Astrocyte of the hippocampus (primary cell): ENCODE measurements around the gene KRT85.
A peak's percentile ranks its signal among the peaks of the same experiment; 100 is the strongest.

Experiments
- DNase-seq: peaks from one replicate; pipeline ENCODE4 v3.0.0; 2011; ENCODE audit warnings: low read depth, low spot score

KRT85 gene

DNA sequence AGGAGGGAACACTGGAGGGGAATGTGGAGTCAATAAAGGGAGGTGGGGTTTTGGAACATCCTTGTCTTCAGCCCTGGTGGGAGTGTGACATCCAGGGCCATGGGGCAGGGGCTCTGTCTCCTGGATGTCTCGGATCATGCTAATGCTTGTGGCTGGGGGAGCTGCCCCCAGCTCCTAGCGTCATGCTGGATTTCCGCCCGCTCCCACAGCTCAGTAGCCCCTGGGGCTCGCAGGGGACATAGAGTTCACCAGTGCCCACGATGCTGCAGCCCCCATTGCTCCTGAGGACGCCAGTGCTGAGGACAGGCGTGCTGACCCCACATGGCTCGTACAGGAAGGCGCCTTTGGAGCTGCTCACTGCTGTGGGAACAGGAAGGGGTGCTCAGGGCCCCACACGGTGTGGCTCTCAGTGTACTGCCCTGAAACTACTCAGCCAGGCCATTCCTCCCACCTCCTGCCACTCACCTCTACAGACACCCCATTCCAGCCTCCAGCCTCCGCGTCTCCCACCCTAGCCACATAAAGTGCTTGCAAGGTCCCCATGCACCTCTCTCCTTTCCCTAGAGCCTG lies 27.6 kb upstream of the KRT85 start:
- no peak for DNase-seq

DNA sequence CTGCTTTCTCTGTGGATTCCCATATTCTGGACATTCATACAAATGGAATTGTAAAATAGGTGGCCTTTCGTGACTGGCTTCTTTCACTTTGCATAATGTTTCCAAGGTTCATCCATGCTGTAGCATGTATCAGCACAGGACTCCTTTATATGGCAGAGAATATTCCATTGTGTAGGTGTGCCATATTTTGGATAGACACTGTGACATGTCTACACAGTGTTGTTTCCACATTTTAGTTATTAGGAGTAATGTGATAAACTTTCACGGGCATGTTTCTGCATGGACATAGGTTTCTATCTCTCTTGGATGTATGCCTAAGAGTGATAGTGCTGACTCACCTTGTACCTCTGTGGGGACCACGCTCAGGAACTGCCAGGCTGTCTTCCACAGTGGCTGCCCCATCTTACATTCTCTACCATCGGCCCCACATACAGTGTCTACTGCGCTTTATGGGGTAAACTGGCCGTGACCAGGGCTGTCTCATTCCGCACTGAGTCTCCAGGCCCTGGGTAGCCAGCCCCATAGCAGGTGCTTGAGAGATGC lies 25.3 kb upstream of the KRT85 start:
- DNase-seq: no peak

DNA sequence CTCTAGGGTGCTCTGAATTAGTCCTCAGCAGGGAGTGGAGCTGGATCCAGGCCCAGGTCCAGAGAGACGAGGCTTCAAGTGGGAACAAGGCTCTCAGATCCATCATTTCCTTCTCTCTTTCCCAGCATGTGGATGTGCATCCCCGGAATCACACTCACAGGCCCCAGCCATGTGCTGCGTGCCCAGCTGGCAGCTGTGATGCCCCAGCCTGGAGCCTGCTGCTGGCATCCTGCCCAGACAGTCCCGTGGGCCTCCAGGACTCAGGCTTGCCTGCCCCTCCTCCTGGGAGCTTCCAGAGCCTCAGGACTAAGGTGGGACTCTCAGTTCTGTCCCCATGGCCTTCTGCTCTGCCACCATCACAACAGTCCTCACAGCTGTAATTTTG lies 24.3 kb upstream of the KRT85 start:
- peak; percentile 67 for DNase-seq

DNA sequence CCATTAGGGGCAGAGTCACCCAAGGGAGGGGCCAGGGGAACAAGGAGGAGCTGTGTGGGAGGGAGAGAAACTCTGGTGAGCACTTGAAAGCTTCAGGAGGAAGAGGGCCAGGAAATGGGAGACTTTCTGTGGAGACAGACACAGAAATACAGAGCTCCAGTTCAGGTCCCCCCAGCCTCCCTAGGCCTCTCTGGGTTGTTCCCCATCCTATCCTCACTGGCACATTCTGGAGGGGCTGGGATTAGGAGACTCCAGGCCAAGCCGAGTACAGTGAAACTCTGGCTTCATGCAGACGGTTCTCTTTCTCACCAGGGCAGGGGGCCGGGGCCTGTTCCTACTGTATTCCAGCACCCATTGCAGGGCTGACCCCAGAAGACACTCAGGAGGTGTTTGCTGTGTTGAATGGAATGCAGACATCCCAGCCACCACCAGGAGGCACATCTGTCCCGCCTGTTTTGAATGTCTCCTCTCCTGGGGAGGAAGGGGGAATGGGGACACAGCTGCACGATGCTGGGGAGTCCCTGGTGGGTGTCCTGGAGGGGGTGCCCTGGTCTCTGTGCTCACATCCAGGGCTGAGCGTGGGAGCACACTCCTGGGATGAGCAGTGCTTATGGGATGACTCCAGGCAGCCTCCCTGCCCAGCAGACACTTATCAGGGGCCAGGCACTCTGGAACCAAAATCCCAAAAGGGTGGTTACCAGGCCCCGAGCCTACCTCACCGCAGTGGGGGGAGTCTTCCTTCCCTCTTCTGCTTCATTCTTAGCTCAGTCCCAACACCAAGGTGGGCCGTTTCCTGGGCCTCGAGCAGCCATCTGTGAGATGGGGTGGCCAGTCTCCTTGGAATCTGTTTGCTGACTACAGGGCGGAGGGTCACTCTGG lies 23.7 kb upstream of the KRT85 start:
- DNase-seq: peak; percentile 36

DNA sequence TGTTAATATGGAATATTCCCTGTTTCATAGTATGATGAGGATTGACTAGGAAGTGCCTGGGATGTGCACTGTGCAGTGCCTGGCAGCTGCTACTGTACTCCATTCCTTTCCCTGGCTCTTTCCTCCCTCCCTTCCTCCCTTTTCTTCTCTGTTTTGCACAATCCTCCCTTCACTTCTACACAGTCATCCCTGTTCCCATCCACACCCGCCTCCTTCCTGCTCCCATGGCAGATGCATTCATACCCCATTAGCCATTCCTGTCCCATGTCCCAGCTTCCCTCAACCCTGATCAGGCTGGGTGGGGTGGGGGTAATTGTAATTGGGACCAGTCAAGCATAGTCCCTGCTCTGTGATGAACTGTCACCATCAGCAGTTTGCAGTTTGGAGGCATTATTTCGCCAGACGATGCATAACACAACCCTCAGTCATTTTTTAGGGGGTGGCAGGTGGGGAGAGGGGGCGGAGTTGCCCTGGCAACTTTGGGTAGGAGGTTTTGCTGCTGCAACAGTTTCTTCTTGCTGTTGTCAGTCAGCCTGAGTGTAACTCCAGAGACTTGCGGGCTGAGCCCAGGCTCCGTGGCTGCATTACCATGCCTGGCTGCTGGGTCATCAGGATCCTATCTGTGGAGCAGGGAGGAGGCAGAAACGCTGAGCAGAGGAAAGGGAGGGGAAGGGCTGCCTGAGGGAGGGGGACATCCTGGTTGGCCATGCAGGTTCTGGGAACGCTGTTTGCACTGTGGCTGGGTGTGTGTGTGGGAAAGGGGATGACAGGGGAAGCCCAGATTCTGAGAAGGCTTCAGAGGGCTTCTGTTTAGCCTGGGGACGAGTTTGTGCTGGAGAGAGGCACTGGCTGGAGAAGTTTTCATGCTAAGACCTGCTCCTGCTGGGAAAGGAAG lies 22.3 kb upstream of the KRT85 start:
- peak; percentile 33 for DNase-seq

DNA sequence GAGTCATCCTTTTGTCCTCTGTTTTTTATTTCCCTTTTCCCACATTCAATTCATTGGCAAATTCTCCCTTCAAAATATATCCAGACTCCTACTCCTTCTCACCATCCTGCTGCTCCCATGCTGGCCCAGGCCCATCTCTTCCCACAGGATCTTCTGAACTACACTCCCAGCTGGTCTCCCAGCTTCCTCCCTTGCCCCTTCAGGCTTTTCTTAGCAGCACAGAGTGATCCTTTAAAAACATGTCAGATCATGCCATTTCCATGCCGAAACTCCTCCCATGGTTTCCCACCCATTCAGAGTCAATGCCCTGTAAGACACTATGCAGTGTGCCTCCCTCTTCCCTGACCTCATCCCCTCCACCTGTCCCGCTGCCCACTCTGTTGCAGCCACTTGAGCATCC lies 20.6 kb upstream of the KRT85 start:
- no peak for DNase-seq

DNA sequence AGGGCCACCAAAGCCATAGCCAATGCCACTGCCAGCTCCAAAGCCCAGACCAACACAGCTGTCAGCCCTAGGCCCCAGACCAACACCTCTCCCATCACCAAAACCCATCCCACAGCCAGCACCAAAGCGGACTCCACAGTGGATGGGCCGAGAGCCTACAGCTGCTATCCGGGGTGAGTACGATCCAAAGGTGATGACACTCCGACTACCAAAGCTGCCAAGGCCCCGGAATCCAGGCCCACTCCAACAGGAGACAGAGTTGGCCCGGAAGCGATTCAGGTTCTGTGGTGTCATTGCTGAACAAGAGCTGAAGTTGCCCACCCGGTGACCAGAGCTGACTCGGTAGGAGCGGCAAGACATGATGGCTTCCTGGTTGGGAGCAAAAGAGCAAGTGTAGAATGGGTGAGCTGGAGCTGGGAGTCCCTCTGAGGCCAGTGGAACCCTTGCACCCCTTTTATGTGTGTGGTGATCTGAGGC lies 18.0 kb upstream of the KRT85 start, which contains the start of gene KRT84:
Gene KRT84, minus strand, starts transcription at position 427 of the 477 bp plus-strand sequence. Its CDS starts 67 bp downstream, at position 360.
- DNase-seq: no peak

DNA sequence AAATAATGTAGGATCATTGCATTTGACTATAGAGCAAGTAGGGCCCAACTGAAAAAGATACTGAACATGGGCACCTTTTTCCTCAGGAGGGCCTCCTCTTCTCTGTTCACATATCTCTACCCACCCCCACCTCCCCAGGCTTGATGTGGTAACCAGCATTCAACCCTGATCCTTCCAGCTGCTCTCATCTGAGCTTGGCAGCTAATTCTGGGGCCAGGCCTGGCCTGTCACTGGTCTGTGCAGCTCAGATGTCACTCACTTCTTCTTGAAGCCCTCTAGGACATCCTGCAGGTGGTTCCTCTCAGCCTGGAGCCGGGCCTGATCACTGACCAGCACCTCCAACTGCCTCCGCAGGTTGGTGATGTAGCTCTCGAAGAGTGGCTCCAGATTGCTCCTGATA lies 16.1 kb upstream of the KRT85 start:
- no peak for DNase-seq

DNA sequence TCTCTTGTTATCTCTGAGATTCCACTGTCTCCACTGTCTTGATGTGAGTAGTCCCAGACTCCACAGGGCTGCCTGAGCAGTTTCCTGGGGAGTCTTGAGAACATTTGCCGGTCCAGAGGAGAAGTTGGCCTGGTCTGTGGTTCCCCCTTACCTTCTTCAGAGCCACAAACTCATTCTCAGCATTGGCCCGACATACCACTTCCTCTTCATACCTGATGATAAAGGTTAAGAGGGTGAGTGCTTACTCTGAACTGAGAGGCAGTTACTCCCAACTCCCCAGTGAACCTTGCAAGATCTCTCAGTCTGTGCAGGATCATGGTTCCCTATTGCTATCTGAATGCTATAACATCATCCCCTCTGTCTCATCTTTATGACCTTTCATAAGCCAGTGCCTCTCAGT lies 15.6 kb upstream of the KRT85 start:
- DNase-seq: no peak

DNA sequence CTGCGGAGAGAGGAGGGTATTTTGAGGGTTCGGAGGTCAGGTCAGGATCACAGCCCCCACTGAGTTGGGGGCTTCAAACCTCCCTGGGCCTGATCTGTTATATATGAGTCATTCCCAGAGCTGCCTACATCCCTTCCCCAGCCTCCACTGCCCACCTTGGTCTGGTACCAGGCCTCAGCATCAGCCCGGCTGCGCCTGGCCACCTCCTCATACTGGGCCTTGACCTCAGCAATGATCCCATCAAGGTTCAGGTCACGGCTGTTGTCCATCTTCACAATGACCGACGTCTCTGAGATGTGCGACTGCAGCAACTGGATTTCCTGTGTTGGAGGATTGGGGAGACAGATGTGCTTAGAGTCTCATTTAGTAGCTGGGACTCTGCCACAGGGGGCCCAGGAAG lies 13.9 kb upstream of the KRT85 start:
- DNase-seq: no peak

DNA sequence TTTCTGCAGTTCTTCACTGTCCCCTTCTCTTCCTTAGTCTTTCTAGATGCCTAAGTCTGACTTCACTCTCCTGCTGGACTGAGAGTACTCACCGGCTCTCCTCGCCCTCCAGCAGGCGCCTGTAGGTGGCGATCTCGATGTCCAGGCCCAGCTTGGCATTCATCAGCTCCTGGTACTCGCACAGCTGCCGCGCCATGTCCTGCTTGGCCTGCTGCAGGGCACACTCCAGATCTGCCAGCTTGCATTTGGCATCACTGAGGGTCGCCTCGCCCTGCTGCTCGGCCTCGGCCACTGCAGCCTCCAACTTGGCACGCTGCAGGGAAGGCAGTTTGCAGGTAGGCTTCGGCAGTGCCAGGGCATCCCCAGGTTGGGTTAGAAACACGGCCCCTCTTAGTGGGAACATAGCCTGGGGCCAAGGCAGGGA lies 13.0 kb upstream of the KRT85 start:
- peak; percentile 49 for DNase-seq

DNA sequence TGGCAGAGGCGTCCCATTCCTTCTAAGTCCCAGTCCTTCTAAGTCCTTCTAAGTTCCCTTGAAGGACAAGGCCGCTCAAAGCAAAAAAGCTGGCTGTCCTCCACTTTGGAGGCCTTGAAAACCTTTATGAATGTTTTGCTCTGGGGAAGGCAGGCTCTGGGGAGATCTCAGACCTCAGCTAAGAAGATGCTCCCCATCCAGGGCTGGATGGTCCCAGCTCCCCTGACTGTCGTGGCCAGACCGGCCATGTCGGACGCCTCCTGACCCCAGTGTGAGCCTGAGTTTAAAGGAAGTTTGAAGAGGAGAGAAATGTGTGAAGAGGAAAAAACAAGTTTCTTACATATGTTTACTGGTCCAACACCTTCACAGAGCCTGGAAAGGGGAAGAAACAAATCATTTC lies 12.3 kb upstream of the KRT85 start:
- DNase-seq: no peak

DNA sequence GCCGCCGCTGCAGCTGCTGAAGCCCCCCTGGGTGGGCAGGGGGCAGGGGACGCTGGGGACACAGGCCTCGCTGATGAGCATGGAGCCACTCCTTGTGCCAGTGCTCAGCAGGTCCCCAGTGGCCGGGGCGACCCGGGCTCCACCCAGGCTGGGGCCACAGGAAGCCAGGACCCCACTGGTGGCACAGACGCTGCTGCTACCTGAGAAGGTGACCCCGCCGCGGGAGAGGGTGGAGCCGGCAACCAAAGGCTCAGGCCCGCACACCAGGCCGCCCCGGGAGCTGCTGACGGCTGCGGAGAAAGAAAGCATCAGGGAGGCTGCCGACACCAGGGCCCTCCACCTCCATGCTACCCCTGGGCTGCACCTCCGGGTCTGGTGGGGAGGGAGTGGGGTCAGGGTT lies 10.8 kb upstream of the KRT85 start:
- no peak for DNase-seq

DNA sequence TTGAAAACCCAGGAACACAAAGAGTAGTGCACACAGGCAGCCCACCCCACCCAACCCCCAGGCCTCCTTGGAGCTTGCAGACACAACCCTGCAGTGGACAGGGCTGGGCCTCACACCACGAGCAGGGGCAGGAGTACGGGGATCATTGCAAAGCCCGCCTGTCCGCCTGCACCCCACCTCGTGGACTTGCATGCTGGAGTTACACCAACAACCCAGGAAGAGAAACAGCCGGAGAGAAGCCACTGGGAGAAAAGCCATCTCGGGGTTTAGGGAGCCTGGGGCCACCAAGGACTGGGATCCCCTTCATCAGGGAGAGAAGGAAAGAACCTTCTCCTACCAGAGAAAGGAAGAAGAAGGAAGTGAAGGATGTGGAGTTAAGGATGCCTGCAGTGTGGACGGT lies 10.0 kb upstream of the KRT85 start:
- no peak for DNase-seq

DNA sequence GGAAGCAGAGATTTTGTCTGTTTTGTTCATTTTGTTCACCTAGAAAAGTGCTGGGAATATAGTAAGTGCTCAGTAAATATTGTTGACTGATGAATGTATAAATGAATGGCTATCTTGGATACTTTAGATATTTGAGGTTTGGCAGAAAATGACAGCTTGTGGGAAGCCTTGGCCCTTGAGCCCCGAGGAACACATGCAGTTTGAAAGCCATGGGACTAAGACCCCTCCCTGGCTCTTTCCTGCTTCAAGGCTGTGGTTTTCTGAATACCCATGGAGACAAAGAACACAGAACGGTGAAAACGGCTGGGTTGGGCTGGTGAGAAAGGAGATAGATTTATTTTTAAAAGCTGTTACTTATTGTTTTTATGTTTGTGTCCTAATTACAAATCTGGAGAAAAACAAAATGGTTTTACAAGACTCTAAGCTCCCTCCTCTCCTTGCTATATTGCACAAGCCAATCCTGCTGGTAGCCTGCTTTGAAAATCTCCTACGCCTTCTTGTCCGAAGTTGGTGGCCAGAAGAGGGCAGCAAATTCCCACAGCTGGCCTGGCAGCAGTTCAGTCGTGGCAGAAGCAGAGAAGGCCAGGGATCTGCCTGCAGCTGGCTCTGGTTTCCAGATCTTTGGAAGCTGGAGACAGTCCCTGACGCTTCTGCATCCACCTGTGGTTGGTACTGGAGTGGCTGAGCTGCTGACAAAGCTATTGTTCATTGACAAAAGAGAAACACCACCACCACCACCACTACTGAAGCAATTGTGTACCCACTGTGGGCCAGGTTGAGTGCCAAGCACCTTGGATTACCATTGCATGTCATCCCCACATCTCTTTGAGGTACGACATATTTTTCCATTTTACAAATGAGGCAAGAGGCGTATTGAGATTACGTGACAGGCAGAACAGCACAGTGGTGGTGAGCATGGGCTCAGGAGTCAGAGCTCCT lies 5.2 kb upstream of the KRT85 start:
- peak; percentile 95 for DNase-seq

DNA sequence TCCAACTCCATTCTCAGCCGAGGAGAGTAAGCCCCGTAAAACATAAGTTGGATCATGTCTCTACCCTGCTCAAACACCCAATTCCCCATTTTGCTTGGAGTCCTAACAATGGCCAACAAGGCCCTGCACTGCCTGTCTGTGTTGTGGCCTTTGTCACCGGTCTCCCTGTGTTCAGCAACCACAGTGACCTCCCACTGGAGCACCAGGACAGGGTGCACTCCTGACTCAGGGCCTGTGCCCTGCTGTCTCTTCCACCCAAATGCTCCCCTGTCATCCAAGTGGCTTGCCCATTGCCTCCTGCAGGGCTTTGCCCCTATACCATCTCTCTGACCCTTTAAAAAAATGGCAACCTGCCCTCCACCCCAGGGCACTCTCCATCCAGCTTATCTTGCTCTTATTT lies 4.4 kb upstream of the KRT85 start:
- DNase-seq: no peak

DNA sequence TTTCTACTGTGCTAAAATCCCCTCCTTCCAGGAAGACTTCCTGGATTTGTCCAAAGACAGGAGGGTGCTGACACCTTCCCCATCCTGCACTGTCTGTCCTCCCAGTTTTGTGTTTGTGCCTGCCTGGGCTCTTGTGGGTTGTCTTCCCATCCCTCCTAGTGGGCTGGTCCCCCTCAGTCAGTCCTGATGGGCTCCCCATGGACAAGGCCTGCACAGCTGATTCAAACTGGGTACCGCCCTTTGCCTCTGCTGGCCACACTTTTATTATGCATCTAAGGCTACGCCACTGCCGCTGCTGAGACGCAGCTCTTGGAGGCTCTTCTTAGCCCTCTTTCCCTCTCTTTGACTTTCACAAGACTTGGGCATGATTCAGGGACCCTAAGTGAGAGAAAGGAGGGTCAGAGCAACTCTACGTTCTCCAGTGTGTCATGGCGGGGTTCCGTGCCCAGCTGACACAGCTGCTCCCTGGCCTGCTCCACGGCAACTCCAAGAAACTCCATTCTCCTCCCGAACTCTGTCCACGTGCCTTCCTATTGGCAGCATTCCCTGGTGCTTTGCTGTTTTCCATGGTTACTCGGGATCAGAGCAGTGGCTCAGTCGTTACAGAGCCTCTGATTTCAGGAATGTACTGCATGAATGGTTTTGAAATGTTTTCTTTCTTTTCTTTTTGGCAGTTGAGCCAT lies 3.8 kb upstream of the KRT85 start:
- peak; percentile 94 for DNase-seq

DNA sequence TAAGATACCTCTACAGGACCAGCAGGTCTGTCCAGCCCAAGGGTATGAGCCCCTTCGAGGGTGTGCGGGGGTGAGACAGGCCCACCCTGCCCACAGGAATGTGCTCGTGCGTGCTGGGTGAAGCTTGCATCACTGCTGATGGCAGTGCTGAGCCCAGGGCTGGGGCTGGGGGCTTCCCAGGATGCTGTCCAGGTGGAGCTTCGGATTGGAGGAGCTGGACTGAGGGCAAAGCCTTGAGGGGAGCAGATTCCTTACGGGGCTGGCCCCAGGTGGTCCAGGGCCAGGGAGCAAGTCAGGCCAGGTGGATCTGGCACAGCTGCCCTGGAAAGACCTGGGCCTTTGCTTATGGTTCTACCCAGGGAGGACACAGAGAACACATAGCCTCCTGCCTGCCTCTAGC lies 2.5 kb upstream of the KRT85 start:
- no peak for DNase-seq

DNA sequence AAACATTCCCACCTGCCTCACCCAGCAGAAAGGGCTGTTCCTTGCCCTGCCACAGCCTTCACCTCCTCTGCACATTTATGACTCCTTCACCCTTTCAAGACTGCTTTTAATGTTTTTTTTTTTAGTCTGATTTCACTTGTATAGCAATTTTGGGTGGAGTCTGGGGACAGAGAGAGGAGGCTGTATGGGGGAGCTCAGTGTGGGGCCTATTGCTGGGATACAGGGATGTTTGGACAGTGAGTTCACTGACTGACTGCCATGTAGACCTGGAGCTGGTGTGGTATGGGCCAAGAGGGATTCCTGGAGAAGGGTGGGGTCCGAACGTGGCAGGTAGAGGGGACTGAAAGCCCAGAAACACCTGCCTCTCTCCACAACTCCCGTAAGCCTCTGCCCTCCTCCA lies 1.9 kb upstream of the KRT85 start:
- DNase-seq: no peak

DNA sequence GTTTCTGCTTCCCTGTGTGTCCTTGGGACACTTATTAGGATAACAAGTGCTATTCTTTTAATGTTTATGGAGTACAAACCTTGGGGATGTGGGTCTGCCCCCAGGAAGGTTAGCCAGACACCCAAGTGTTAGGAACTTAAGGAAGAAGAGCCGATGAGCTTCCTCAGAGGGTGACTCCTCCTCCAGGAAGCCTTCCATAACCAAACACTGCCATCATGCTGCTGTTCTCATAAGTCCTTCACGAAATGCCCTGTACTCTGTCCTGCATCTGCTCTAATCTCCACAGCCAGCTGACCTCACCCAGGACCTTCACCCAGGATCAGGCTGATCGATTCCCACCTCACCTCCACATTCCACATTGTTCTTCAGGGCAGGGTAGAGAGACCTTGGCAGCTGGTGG lies 1.2 kb upstream of the KRT85 start:
- no peak for DNase-seq
